DOHH2 (cell line): ENCODE results near the gene MYLK.

Source experiments
- H3F3A ChIP-seq: fragments of 200-600 bp; sonication (generic), shearing (Covaris generic); 2 replicates; pipeline ENCODE4 v1.6.0; 2016; ENCODE audit warnings: antibody characterized with exemption, mild to moderate bottlenecking; ENCODE audit not compliant: control insufficient read depth, insufficient read depth
- H3K27ac ChIP-seq: fragments of 200-600 bp; sonication (generic); 2 replicates; pipeline ENCODE4 v1.5.1; 2014; ENCODE audit warnings: low read depth, mild to moderate bottlenecking, low read length, moderate library complexity
- H3K27me3 ChIP-seq: fragments of 200-600 bp; sonication (generic); 2 replicates; pipeline ENCODE4 v1.6.1; 2014; ENCODE audit warnings: mild to moderate bottlenecking, low read length, mixed read lengths; ENCODE audit not compliant: control insufficient read depth
- H3K36me3 ChIP-seq: fragments of 200-600 bp; sonication (generic); 2 replicates; pipeline ENCODE4 v1.6.1; 2014; ENCODE audit warnings: mild to moderate bottlenecking, low read length, moderate library complexity, mixed read lengths; ENCODE audit not compliant: control insufficient read depth
- H3K4me1 ChIP-seq: fragments of 200-600 bp; sonication (generic); 2 replicates; pipeline ENCODE4 v1.6.1; 2014; ENCODE audit warnings: mild to moderate bottlenecking, low read length, mixed read lengths; ENCODE audit not compliant: control insufficient read depth
- H3K4me2 ChIP-seq: fragments of 200-600 bp; sonication (generic); 2 replicates; pipeline ENCODE4 v1.6.0; 2014; ENCODE audit warnings: mild to moderate bottlenecking, low read length, moderate library complexity
- H3K4me3 ChIP-seq: fragments of 200-600 bp; sonication (generic); 2 replicates; pipeline ENCODE4 v1.5.1; 2014; ENCODE audit warnings: mild to moderate bottlenecking, low read length, mixed read lengths
- H3K79me2 ChIP-seq: fragments of 200-600 bp; sonication (generic); 2 replicates; pipeline ENCODE4 v1.6.1; 2014; ENCODE audit warnings: mild to moderate bottlenecking, low read length, mixed read lengths; ENCODE audit not compliant: control insufficient read depth
- H3K9me2 ChIP-seq: fragments of 200-600 bp; sonication (generic); replicated peaks from 2 replicates; pipeline ENCODE4 v1.6.1; 2014; ENCODE audit warnings: mild to moderate bottlenecking, low read length, mixed read lengths; ENCODE audit not compliant: control insufficient read depth
- H3K9me3 ChIP-seq: fragments of 200-600 bp; sonication (generic); 2 replicates; pipeline ENCODE4 v1.6.1; 2014; ENCODE audit warnings: antibody characterized with exemption, low read length, mixed read lengths; ENCODE audit not compliant: control insufficient read depth, insufficient read depth
- H4K20me1 ChIP-seq: fragments of 200-600 bp; sonication (generic); 2 replicates; pipeline ENCODE4 v1.6.0; 2014; ENCODE audit warnings: low read depth, mild to moderate bottlenecking, antibody characterized with exemption, low read length, moderate library complexity; ENCODE audit not compliant: control insufficient read depth, insufficient read depth
- EZH2phosphoT487 ChIP-seq: fragments of 200-600 bp; sonication (generic); IDR thresholded peaks from 2 replicates; pipeline ENCODE4 v1.6.1; 2017; ENCODE audit warnings: borderline replicate concordance, mild to moderate bottlenecking, antibody characterized with exemption, low read length, moderate library complexity, mixed read lengths
- TF ChIP-seq, protein P1 (sequence below): fragments of 200-600 bp; sonication (generic); IDR thresholded peaks from one replicate; pipeline ENCODE4 v1.5.1; 2014; ENCODE audit warnings: antibody characterized with exemption, mild to moderate bottlenecking, low read depth, low read length; ENCODE audit not compliant: poor library complexity, severe bottlenecking

MYLK gene

GRCh38 chr3:123861081-123861836 is 22.9 kb downstream of the MYLK start:
- Histone ChIP-seq H3K36me3 (no peaks in the 10 kb centered on the region), H3K4me2 (no peak overlapping the region)

GRCh38 chr3:123859177-123859576 is 25.0 kb downstream of the MYLK start:
- Histone ChIP-seq H3K36me3 (no peaks in the 10 kb centered on the region), H4K20me1 (no peaks in the 10 kb centered on the region), H3K9me2 (no peaks in the 10 kb centered on the region), H3K9me3 (no peaks in the 10 kb centered on the region), H3K4me3 (no peak overlapping the region), H3K27ac (no peak overlapping the region), H3K4me1 (no peaks in the 10 kb centered on the region), H3K4me2 (no peak overlapping the region), H3K27me3 (no peaks in the 10 kb centered on the region), H3F3A (no peaks in the 10 kb centered on the region), H3K79me2 (no peaks in the 10 kb centered on the region)
- TF ChIP-seq, protein P1, sequence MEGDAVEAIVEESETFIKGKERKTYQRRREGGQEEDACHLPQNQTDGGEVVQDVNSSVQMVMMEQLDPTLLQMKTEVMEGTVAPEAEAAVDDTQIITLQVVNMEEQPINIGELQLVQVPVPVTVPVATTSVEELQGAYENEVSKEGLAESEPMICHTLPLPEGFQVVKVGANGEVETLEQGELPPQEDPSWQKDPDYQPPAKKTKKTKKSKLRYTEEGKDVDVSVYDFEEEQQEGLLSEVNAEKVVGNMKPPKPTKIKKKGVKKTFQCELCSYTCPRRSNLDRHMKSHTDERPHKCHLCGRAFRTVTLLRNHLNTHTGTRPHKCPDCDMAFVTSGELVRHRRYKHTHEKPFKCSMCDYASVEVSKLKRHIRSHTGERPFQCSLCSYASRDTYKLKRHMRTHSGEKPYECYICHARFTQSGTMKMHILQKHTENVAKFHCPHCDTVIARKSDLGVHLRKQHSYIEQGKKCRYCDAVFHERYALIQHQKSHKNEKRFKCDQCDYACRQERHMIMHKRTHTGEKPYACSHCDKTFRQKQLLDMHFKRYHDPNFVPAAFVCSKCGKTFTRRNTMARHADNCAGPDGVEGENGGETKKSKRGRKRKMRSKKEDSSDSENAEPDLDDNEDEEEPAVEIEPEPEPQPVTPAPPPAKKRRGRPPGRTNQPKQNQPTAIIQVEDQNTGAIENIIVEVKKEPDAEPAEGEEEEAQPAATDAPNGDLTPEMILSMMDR, result no peak
- no peak for TF ChIP-seq EZH2phosphoT487

More at GRCh38 chr3:123861081-123861836, 22.9 kb downstream of the MYLK start:
- Histone ChIP-seq H3K79me2 (no peaks in the 10 kb centered on the region), H3F3A (no peaks in the 10 kb centered on the region), H3K9me3 (no peaks in the 10 kb centered on the region), H4K20me1 (no peaks in the 10 kb centered on the region), H3K27ac (no peak overlapping the region), H3K4me3 (no peak overlapping the region), H3K9me2 (no peaks in the 10 kb centered on the region), H3K4me1 (no peaks in the 10 kb centered on the region), H3K27me3 (no peaks in the 10 kb centered on the region)
- TF ChIP-seq EZH2phosphoT487, result no peak
- TF ChIP-seq, protein P1, result no peak

- Histone ChIP-seq H3K4me1 (no peaks in the 10 kb centered on the region), H3K4me3 (no peak overlapping the region), H3K9me2 (no peaks in the 10 kb centered on the region), H3K27me3 (no peaks in the 10 kb centered on the region), H3K36me3 (no peaks in the 10 kb centered on the region), H3K9me3 (no peaks in the 10 kb centered on the region), H3K79me2 (no peaks in the 10 kb centered on the region), H3K27ac (no peak overlapping the region), H3F3A (no peaks in the 10 kb centered on the region), H3K4me2 (no peak overlapping the region), H4K20me1 (no peaks in the 10 kb centered on the region)
- TF ChIP-seq, protein P1, result no peak
- TF ChIP-seq EZH2phosphoT487, result no peak
Observed at GRCh38 chr3:123854905-123855304, 29.2 kb downstream of the MYLK start.
